D721Med (cell line): ENCODE results near the gene MAMDC4.
A peak's percentile ranks its signal among the peaks of the same experiment; 100 is the strongest.
"Not testable (repeated sequence)": the region's sequence is repeated elsewhere in the genome, so short reads cannot be mapped to it uniquely, and the experiment has no call there.

Source experiments
- DNase-seq: peaks from one replicate; pipeline ENCODE4 v3.0.0; 2011; ENCODE audit warnings: low spot score; ENCODE audit not compliant: insufficient read length
- FAIRE-seq: peaks from 2 replicates; lab custom pipeline; 2011; peaks lifted over from hg19 to GRCh38; lab: Jason Lieb, UNC
- CTCF ChIP-seq: IDR thresholded peaks from 2 replicates; pipeline ENCODE4 v1.5.1; 2012; ENCODE audit warnings: mild to moderate bottlenecking, control low read depth; ENCODE audit not compliant: insufficient read depth; ENCODE audit errors: missing control alignments

MAMDC4 gene

GRCh38 chr9:136882109-136882946, 30.2 kb downstream of the MAMDC4 start:
- FAIRE-seq: no peak

GRCh38 chr9:136882947-136883283, 30.8 kb downstream of the MAMDC4 start:
- not testable (repeated sequence) for FAIRE-seq, DNase-seq

More at GRCh38 chr9:136882109-136882946, 30.2 kb downstream of the MAMDC4 start:
- no peak for TF ChIP-seq CTCF
- DNase-seq: no peak

GRCh38 chr9:136883670-136884069, 31.5 kb downstream of the MAMDC4 start:
- not testable (repeated sequence) for DNase-seq, FAIRE-seq

- DNase-seq (peak; percentile 100), FAIRE-seq (no peak)
- TF ChIP-seq CTCF: no peak
These were observed 33.9 kb downstream of the MAMDC4 start, which contains the start of gene TRAF2 for GRCh38 chr9:136885950-136886578. TSS of gene TRAF2 (plus strand) at chr9:136886516. CDS start at chr9:136898741, 12,225 bp downstream.

- DNase-seq (peak; percentile 77), FAIRE-seq (no peak)
- TF ChIP-seq CTCF: no peak
These were observed 34.8 kb downstream of the MAMDC4 start for GRCh38 chr9:136886610-136887597.

- no peak for TF ChIP-seq CTCF
- FAIRE-seq: no peak
- DNase-seq: no peak
These were observed 36.3 kb downstream of the MAMDC4 start for GRCh38 chr9:136888454-136888853.

GRCh38 chr9:136889858-136890257, 37.7 kb downstream of the MAMDC4 start:
- FAIRE-seq: no peak
- no peak for DNase-seq

More at GRCh38 chr9:136889858-136890257, 37.7 kb downstream of the MAMDC4 start:
- no peak for TF ChIP-seq CTCF
